Measurements from ENCODE around the gene NRXN3. TPM values are rescaled to one million over a fixed set of nuclear protein-coding genes. Genes with fewer than 3 reads are reported as not detected.

Gene NRXN3
- total and polyA plus RNA-seq, 2 experiments from 2014 or later, result 1.0 to 1.8 TPM

DNA sequence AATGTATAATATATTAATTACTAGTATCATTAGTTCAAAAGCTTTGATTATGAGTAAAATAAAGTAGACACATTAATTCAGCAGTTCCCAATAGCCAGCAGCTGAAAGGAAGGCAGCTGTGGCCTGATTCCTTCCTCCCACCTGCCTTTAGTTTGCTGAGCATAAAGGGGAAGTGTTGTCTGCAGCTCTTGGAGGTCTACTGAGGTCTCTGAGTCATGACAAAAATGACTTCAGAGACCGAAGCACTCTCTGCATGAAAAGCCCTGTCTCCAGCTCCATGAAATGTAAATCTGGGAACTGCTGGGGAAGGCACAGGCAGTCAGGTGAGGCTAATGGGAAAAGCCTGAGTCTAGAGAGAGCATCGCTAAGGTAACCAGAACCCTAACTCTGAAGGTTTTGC lies 165.4 kb downstream of the NRXN3 start (continued):
- TF ChIP-seq ZNF462 (CRISPR knock-in tag; IDR thresholded peaks at IDR 0.05), result no peak
- TF ChIP-seq NANOG (IDR thresholded peaks at IDR 0.05; ENCODE audit: borderline replicate concordance), result no peak
- TF ChIP-seq ETS1 (IDR thresholded peaks at IDR 0.05), result no peak
- no peak for TF ChIP-seq JUNB (IDR thresholded peaks at IDR 0.05; ENCODE audit: unreplicated experiment)

- no peak overlapping the region for H2AFZ ChIP-seq
- peaks cover 5% of the 10 kb centered on the region; the same call in 1 of the 2 replicates for H3K4me1 ChIP-seq (ENCODE audit: insufficient read depth)
- no peaks in the 10 kb centered on the region for H3K36me3 ChIP-seq (ENCODE audit: insufficient read depth)
- Mint-ChIP-seq H3K27ac (no peak overlapping the region), H3K4me3 (no peak overlapping the region), H3K36me3 (ENCODE audit: low read depth) (no peaks in the 10 kb centered on the region), H3K9me3 (no peaks in the 10 kb centered on the region), H3K4me1 (peaks cover 19% of the 10 kb centered on the region; the same call in 2 of the 3 replicates), H3K27me3 (ENCODE audit: insufficient read depth, low read depth, poor library complexity) (peaks cover 9% of the 10 kb centered on the region)
- H3K27ac ChIP-seq (ENCODE audit: low read depth), result no peak overlapping the region
- H3K4me2 ChIP-seq, result no peak overlapping the region
- no peak for ATAC-seq
- H3F3A ChIP-seq (replicated peaks; ENCODE audit: low read depth), result no peaks in the 10 kb centered on the region
- no peaks in the 10 kb centered on the region for H4K20me1 ChIP-seq (replicated peaks; ENCODE audit: insufficient read depth)
- peaks cover 8% of the 10 kb centered on the region for H3K9me2 ChIP-seq (ENCODE audit: insufficient read depth)
- no peaks in the 10 kb centered on the region for H3K79me2 ChIP-seq (replicated peaks; ENCODE audit: insufficient read depth)
- no peak overlapping the region for H3K4me3 ChIP-seq
- no peaks in the 10 kb centered on the region for H3K27me3 ChIP-seq (ENCODE audit: insufficient read depth)
- DNase-seq (ENCODE audit: low spot score), result no peak
- TF ChIP-seq EZH2 (IDR thresholded peaks at IDR 0.05; ENCODE audit: low read depth, unreplicated experiment), result no peak
- TF ChIP-seq ETS1 (IDR thresholded peaks at IDR 0.05), result no peak
- TF ChIP-seq JUNB (IDR thresholded peaks at IDR 0.05; ENCODE audit: unreplicated experiment), result no peak
- no peak for TF ChIP-seq ZNF462 (CRISPR knock-in tag; IDR thresholded peaks at IDR 0.05)
Measured at GRCh38 chr14:78340250-78340649, 170.1 kb downstream of the NRXN3 start.

All from GM23338 (cell line).